22Rv1 (cell line): ENCODE measurements around the gene CES2.
"Not testable (repeated sequence)": the region's sequence is repeated elsewhere in the genome, so short reads cannot be mapped to it uniquely, and the experiment has no call there.

Experiments
- H3K27ac ChIP-seq: fragments of 450-650 bp; 2 replicates; pipeline ENCODE4 v1.5.1; 2017
- CTCF ChIP-seq: fragments of 450-650 bp; IDR thresholded peaks from 2 replicates; pipeline ENCODE4 v1.5.1; 2017; ENCODE audit warnings: mild to moderate bottlenecking
- ZFX ChIP-seq: fragments of 450-650 bp; IDR thresholded peaks from 2 replicates; pipeline ENCODE4 v1.6.1; 2017; ENCODE audit warnings: antibody characterized with exemption, borderline replicate concordance

CES2 gene

GRCh38 chr16:66891360-66891759, 44.0 kb upstream of the CES2 start:
- H3K27ac ChIP-seq: no peak overlapping the region
- TF ChIP-seq CTCF (no peak), ZFX (no peak)

GRCh38 chr16:66891797-66892196, 43.5 kb upstream of the CES2 start:
- no peak overlapping the region for H3K27ac ChIP-seq
- TF ChIP-seq CTCF (no peak), ZFX (no peak)

GRCh38 chr16:66894055-66894454, 41.3 kb upstream of the CES2 start:
- H3K27ac ChIP-seq: no peak overlapping the region
- no peak for TF ChIP-seq CTCF
- TF ChIP-seq ZFX: no peak

GRCh38 chr16:66894948-66895688, 40.2 kb upstream of the CES2 start:
- TF ChIP-seq ZFX (no peak), CTCF (peak; percentile 84)

GRCh38 chr16:66895689-66895979, 39.7 kb upstream of the CES2 start:
- no peak overlapping the region for H3K27ac ChIP-seq
- no peak for TF ChIP-seq ZFX
- no peak for TF ChIP-seq CTCF

More at GRCh38 chr16:66894948-66895688, 40.2 kb upstream of the CES2 start:
- H3K27ac ChIP-seq: no peak overlapping the region

GRCh38 chr16:66895999-66896398, 39.3 kb upstream of the CES2 start:
- TF ChIP-seq ZFX (no peak), CTCF (no peak)
- no peak overlapping the region for H3K27ac ChIP-seq

- not testable (repeated sequence) for H3K27ac ChIP-seq
Measured at GRCh38 chr16:66896682-66897081, 38.6 kb upstream of the CES2 start.

GRCh38 chr16:66898207-66898606, 37.1 kb upstream of the CES2 start:
- TF ChIP-seq CTCF (no peak), ZFX (no peak)
- no peak overlapping the region for H3K27ac ChIP-seq
